Cardiac fibroblast (primary cell): Measurements from ENCODE around the gene C1R.
"Not testable (repeated sequence)": the region's sequence is repeated elsewhere in the genome, so short reads cannot be mapped to it uniquely, and the experiment has no call there.

Experiments used
- DNase-seq, 2 donors: peaks; one replicate each; pipeline versions ENCODE4 v3.0.0 to v3.0.0-alpha.2; 2010; ENCODE audit warnings: low read depth in 2 of 2
- H3K4me3 ChIP-seq, 2 donors: replicated peaks in 1 of 2; 1 replicate in 1 of 2; 2 replicates in 1 of 2; pipeline ENCODE4 v1.5.1; 2011; ENCODE audit warnings: low read depth in 2 of 2, low read length in 2 of 2, mild to moderate bottlenecking in 2 of 2, moderate library complexity in 1 of 2
- CTCF ChIP-seq: IDR thresholded peaks from one replicate; pipeline ENCODE4 v1.5.1; 2011; ENCODE audit warnings: low read depth, mild to moderate bottlenecking, low read length, inconsistent platforms

Gene C1R

GRCh38 chr12:7058850-7059395, 33.3 kb downstream of the C1R start:
- no peak overlapping the region for H3K4me3 ChIP-seq
- no peak for DNase-seq
- no peak for TF ChIP-seq CTCF

- no peak for DNase-seq
- TF ChIP-seq CTCF, result no peak
- no peak overlapping the region for H3K4me3 ChIP-seq
These were observed 33.9 kb downstream of the C1R start for GRCh38 chr12:7058163-7058845.

GRCh38 chr12:7055736-7056135, 36.5 kb downstream of the C1R start:
- DNase-seq, H3K4me3 ChIP-seq: not testable (repeated sequence)

- no peak overlapping the region for H3K4me3 ChIP-seq
- DNase-seq, result no peak
- TF ChIP-seq CTCF, result no peak
These were observed 37.3 kb downstream of the C1R start for GRCh38 chr12:7054925-7055324.

- not testable (repeated sequence) for DNase-seq, H3K4me3 ChIP-seq
These were observed 42.3 kb downstream of the C1R start for GRCh38 chr12:7049973-7050372.

- DNase-seq, H3K4me3 ChIP-seq: not testable (repeated sequence)
These were observed 42.7 kb downstream of the C1R start for GRCh38 chr12:7049445-7049951.

- H3K4me3 ChIP-seq, result no peak overlapping the region
- no peak for TF ChIP-seq CTCF
- DNase-seq, result no peak
These were observed 44.9 kb downstream of the C1R start for GRCh38 chr12:7047306-7047705.

- DNase-seq, result no peak
- no peak for TF ChIP-seq CTCF
- no peak overlapping the region for H3K4me3 ChIP-seq
These were observed 45.7 kb downstream of the C1R start for GRCh38 chr12:7046383-7047105.
